NCI-H82 (cell line): ENCODE results near the gene EIF2D.

Experiments
- DNase-seq: peaks from one replicate; lab custom pipeline; 2025; lab: John Stamatoyannopoulos, UW

Gene EIF2D

GRCh38 chr1:206570529-206570928 lies 41.7 kb downstream of the EIF2D start:
- DNase-seq: no peak

GRCh38 chr1:206569556-206569955 lies 42.7 kb downstream of the EIF2D start:
- DNase-seq: no peak

GRCh38 chr1:206568779-206569352 lies 43.4 kb downstream of the EIF2D start:
- no peak for DNase-seq

GRCh38 chr1:206568256-206568655 lies 44.0 kb downstream of the EIF2D start:
- DNase-seq: no peak

GRCh38 chr1:206566999-206567398 lies 45.3 kb downstream of the EIF2D start:
- DNase-seq: no peak

GRCh38 chr1:206565995-206566394 lies 46.3 kb downstream of the EIF2D start:
- DNase-seq: no peak

- DNase-seq: no peak
Observed at GRCh38 chr1:206563367-206564207, 48.7 kb downstream of the EIF2D start.

- no peak for DNase-seq
Observed at GRCh38 chr1:206560007-206560716, 52.1 kb downstream of the EIF2D start.

GRCh38 chr1:206559672-206559995 lies 52.6 kb downstream of the EIF2D start:
- DNase-seq: no peak

GRCh38 chr1:206558794-206559671 lies 53.2 kb downstream of the EIF2D start:
- DNase-seq: no peak

GRCh38 chr1:206557636-206558473 lies 54.4 kb downstream of the EIF2D start:
- no peak for DNase-seq

GRCh38 chr1:206556750-206557635 lies 55.3 kb downstream of the EIF2D start:
- peak; percentile 82 for DNase-seq

GRCh38 chr1:206556047-206556749 lies 56.1 kb downstream of the EIF2D start:
- no peak for DNase-seq

GRCh38 chr1:206555473-206555935 lies 56.8 kb downstream of the EIF2D start:
- DNase-seq: no peak

GRCh38 chr1:206554701-206555472 lies 57.4 kb downstream of the EIF2D start:
- no peak for DNase-seq

GRCh38 chr1:206554211-206554610 lies 58.1 kb downstream of the EIF2D start:
- DNase-seq: no peak

GRCh38 chr1:206551986-206552326 lies 60.3 kb downstream of the EIF2D start:
- no peak for DNase-seq

- no peak for DNase-seq
Observed at GRCh38 chr1:206551296-206551985, 60.8 kb downstream of the EIF2D start.
